Epidermal melanocyte (primary cell): Measurements from ENCODE around the gene SMTNL1.

Experiments used
- DNase-seq: peaks from one replicate; pipeline ENCODE4 v3.0.0; 2011; ENCODE audit warnings: low spot score; ENCODE audit not compliant: insufficient read length

SMTNL1 gene

GRCh38 chr11:57588046-57588710 is 50.8 kb downstream of the SMTNL1 start:
- DNase-seq: no peak

GRCh38 chr11:57596266-57596885 is 59.0 kb downstream of the SMTNL1 start:
- DNase-seq: no peak

GRCh38 chr11:57597461-57597915 is 60.1 kb downstream of the SMTNL1 start, which contains the start of gene SERPING1:
SERPING1 (plus strand) TSS chr11:57597685; CDS start chr11:57598271, 586 bp downstream.
- DNase-seq: no peak

- peak; percentile 43 for DNase-seq
Measured at GRCh38 chr11:57597916-57598830, 60.8 kb downstream of the SMTNL1 start.

GRCh38 chr11:57598831-57599155 is 61.4 kb downstream of the SMTNL1 start:
- DNase-seq: no peak

- DNase-seq: no peak
Measured at GRCh38 chr11:57599381-57599780, 62.0 kb downstream of the SMTNL1 start.
